Muscle of leg (tissue), 11 donors: Measurements from ENCODE around the gene SLC22A13. TPM values are rescaled to one million over a fixed set of nuclear protein-coding genes. Genes with fewer than 3 reads are reported as not detected.
"Not testable (repeated sequence)": the region's sequence is repeated elsewhere in the genome, so short reads cannot be mapped to it uniquely, and the experiment has no call there.

Experiments used
- DNase-seq: peaks from one replicate; pipeline ENCODE4 v3.0.0; 2013
- H3K27ac ChIP-seq: one replicate; pipeline ENCODE4 v1.5.1; 2013; ENCODE audit warnings: mild to moderate bottlenecking, low read length, control low read depth
- H3K27me3 ChIP-seq: one replicate; pipeline ENCODE4 v1.6.1; 2013; ENCODE audit warnings: low read length; ENCODE audit not compliant: control insufficient read depth, insufficient read depth
- H3K36me3 ChIP-seq: one replicate; pipeline ENCODE4 v1.6.1; 2013; ENCODE audit warnings: low read length; ENCODE audit not compliant: control insufficient read depth, insufficient read depth
- H3K4me1 ChIP-seq: one replicate; pipeline ENCODE4 v1.6.1; 2013; ENCODE audit warnings: low read length; ENCODE audit not compliant: control insufficient read depth, insufficient read depth
- H3K4me3 ChIP-seq: one replicate; pipeline ENCODE4 v1.5.1; 2013; ENCODE audit warnings: low read length, control low read depth
- H3K9me3 ChIP-seq: replicated peaks from 2 replicates; pipeline ENCODE4 v1.6.1; 2013; ENCODE audit warnings: low read depth, low read length; ENCODE audit not compliant: control insufficient read depth
- WGBS: methylation state at CpG from one replicate; pipeline ENCODE4 v1.1.5; 2013; ENCODE audit warnings: missing lambda C conversion rate; ENCODE audit not compliant: insufficient coverage; 5-methylcytosine and 5-hydroxymethylcytosine counted together
- polyA plus RNA-seq, 8 donors: library from polyadenylated mRNA; unstranded; fragments of 120-200 nt; gene quantifications; one replicate each; pipeline versions ENCODE4 v1.2.1 to v1.2.3, GENCODE V29; 2013; ENCODE audit warnings: inconsistent platforms in 1 of 8, low replicate concordance in 1 of 8; ENCODE audit not compliant: insufficient read length in 8 of 8, insufficient read depth in 1 of 8
- total RNA-seq: library from RNA; stranded (reverse); fragments of 120-200 nt; gene quantifications from one replicate; pipeline ENCODE4 v1.2.4, GENCODE V29; 2013

The SLC22A13 gene
- total and polyA plus RNA-seq, 9 donors: 0.08 to 0.22 (median 0.15) TPM; not detected in 2

- Histone ChIP-seq H3K36me3 (no peaks in the 10 kb centered on the region), H3K27ac (no peak overlapping the region), H3K4me1 (peaks cover 4% of the 10 kb centered on the region), H3K9me3 (no peaks in the 10 kb centered on the region), H3K4me3 (no peak overlapping the region), H3K27me3 (no peaks in the 10 kb centered on the region)
- 10% methylated on average over 2 of the region's 4 CpGs for WGBS
- DNase-seq: no peak
Observed at GRCh38 chr3:38314112-38314763, 48.6 kb downstream of the SLC22A13 start.

- no peaks in the 10 kb centered on the region for H3K36me3 ChIP-seq
- H3K9me3 ChIP-seq: no peaks in the 10 kb centered on the region
- 56% methylated on average over 3 of the region's 5 CpGs for WGBS
- H3K27me3 ChIP-seq: no peaks in the 10 kb centered on the region
- no peak overlapping the region for H3K27ac ChIP-seq
- no peak overlapping the region for H3K4me3 ChIP-seq
- no peak for DNase-seq
- H3K4me1 ChIP-seq: peaks cover 4% of the 10 kb centered on the region
Observed at GRCh38 chr3:38314764-38315487, 49.3 kb downstream of the SLC22A13 start.

GRCh38 chr3:38315488-38316230, 50.0 kb downstream of the SLC22A13 start:
- 80% methylated on average over 8 of the region's 10 CpGs for WGBS
- no peaks in the 10 kb centered on the region for H3K9me3 ChIP-seq
- no peak overlapping the region for H3K4me3 ChIP-seq
- DNase-seq: no peak
- no peak overlapping the region for H3K27ac ChIP-seq
- no peaks in the 10 kb centered on the region for H3K36me3 ChIP-seq
- H3K4me1 ChIP-seq: peaks cover 4% of the 10 kb centered on the region
- no peaks in the 10 kb centered on the region for H3K27me3 ChIP-seq

DNA sequence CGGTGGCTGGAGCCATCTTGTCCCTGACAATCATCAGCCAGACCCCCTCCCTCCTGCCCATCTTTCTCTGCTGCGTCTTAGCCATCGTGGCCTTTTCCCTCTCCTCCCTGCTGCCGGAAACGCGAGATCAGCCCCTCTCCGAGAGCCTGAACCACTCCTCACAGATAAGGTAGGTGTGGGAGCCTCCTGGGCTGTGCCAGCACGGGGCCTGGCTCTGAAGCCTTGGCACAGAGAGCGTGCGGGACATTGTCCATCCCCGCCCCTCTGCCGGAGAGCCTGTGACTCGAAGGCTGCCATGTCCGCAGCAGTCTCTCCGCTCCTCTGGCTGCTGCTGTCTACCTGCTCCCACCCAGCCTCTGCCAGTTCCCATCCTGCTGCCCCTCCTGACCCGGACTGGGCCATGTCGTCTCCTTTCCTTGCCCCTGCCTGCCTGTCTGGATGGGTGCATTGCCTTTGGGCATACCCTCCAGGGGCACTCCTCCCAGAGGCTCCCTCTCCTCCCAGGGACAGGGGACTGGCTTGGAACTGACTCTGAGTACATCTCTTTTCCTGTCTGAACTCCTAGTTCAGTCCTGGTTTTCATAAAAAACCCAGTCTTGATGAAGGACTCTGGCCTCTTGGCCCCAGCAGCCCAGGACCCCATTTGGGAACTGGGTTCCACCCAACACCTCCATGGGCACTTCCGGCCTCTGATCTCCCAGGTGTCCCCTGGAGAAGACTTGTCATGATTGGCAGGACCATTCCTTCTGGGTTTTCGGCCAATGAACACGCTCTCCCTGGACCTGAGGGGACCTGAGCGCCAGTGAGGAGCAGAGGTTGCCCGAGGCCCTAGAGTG, 51.0 kb downstream of the SLC22A13 start:
- H3K4me1 ChIP-seq: peaks cover 4% of the 10 kb centered on the region
- H3K4me3 ChIP-seq: no peak overlapping the region
- H3K36me3 ChIP-seq: no peaks in the 10 kb centered on the region
- H3K27me3 ChIP-seq: no peaks in the 10 kb centered on the region
- no peaks in the 10 kb centered on the region for H3K9me3 ChIP-seq
- H3K27ac ChIP-seq: no peak overlapping the region
- 81% methylated on average over 21 of the region's 22 CpGs for WGBS
- DNase-seq: no peak

GRCh38 chr3:38317192-38317759, 51.7 kb downstream of the SLC22A13 start:
- 88% methylated on average over 1 of the region's 7 CpGs for WGBS
- no peak for DNase-seq
- Histone ChIP-seq H3K27me3 (no peaks in the 10 kb centered on the region), H3K36me3 (no peaks in the 10 kb centered on the region), H3K27ac (no peak overlapping the region), H3K4me1 (peaks cover 4% of the 10 kb centered on the region), H3K4me3 (no peak overlapping the region), H3K9me3 (no peaks in the 10 kb centered on the region)

- no peak for DNase-seq
- no peaks in the 10 kb centered on the region for H3K27me3 ChIP-seq
- no peak overlapping the region for H3K27ac ChIP-seq
- 86% methylated on average over 6 of the region's 8 CpGs for WGBS
- no peak overlapping the region for H3K4me3 ChIP-seq
- H3K36me3 ChIP-seq: no peaks in the 10 kb centered on the region
- H3K4me1 ChIP-seq: peaks cover 4% of the 10 kb centered on the region
- no peaks in the 10 kb centered on the region for H3K9me3 ChIP-seq
Observed at GRCh38 chr3:38318766-38319671, 53.4 kb downstream of the SLC22A13 start.

DNA sequence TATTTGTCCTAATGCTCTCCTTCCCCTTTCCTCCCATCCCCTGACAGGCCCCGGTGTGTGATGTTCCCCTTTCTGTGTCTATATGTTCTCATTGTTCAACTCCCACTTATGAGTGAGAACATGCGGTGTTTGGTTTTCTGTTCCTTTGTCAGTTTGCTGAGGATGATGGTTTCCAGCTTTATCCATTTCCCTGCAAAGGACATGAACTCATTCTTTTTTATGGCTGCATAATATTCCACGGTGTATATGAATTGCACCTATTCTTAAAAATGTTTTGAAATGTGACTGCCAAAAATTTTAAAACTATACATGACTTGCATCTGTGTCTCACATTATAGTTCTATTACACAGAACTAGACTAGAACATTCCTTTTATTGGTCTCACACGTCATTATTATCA, 55.0 kb downstream of the SLC22A13 start:
- no CpG with 5 or more reads among the region's 4 CpGs for WGBS
- H3K4me1 ChIP-seq, H3K27ac ChIP-seq, DNase-seq, H3K27me3 ChIP-seq, H3K4me3 ChIP-seq, H3K36me3 ChIP-seq, H3K9me3 ChIP-seq: not testable (repeated sequence)

DNA sequence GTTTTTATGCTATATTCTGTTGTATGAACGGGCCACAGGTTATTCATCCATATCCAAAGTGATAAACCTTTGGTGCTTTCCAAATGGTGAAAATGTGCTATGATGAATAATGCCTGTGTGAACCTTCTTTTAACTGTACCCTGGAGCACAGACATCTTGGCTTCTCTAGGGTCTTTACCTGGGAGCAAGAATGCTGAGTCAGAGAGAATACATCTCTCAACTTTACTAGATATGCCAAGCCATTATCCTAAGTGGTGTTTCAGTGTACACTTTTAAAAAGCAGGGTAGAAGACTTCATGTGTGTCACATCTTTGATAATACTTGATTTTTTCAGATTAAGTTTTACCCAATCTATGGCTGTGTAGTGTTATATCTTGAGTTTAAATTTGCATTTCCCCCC, 57.4 kb downstream of the SLC22A13 start:
- H3K27me3 ChIP-seq: peaks cover 5% of the 10 kb centered on the region
- H3K9me3 ChIP-seq: no peaks in the 10 kb centered on the region
- H3K27ac ChIP-seq: no peak overlapping the region
- no peak overlapping the region for H3K4me3 ChIP-seq
- no CpG with 5 or more reads among the region's 1 CpG for WGBS
- H3K36me3 ChIP-seq: no peaks in the 10 kb centered on the region
- no peaks in the 10 kb centered on the region for H3K4me1 ChIP-seq
- no peak for DNase-seq

DNA sequence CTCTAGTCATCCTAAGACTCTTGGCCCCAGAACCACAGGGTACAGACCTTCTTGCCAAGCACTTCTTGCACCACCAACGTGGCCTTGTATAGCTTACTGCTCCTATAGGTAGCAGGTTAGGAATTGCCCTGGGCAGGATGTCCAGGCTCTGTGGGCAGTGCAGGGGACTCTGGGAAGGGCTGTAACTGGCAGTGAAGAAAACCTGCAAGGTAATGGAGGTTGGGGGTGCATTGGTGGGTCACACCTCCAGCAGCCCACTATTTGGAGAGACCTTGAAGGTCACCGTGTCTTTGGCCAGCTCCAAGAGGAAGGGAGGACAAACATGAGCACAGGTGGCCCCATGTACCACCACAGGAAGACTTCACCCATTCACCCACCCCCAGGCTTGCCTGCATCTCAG, 59.6 kb downstream of the SLC22A13 start:
- WGBS: 60% methylated on average over 1 of the region's 2 CpGs
- Histone ChIP-seq H3K9me3 (no peaks in the 10 kb centered on the region), H3K4me1 (no peaks in the 10 kb centered on the region), H3K4me3 (no peak overlapping the region), H3K27ac (no peak overlapping the region), H3K36me3 (no peaks in the 10 kb centered on the region), H3K27me3 (peaks cover 5% of the 10 kb centered on the region)
- DNase-seq: no peak
